Immature natural killer cell (primary cell): Measurements from ENCODE around the gene TMC7. TPM values are rescaled to one million over a fixed set of nuclear protein-coding genes. Genes with fewer than 3 reads are reported as not detected.
"Not testable (repeated sequence)": the region's sequence is repeated elsewhere in the genome, so short reads cannot be mapped to it uniquely, and the experiment has no call there.

Source experiments
- DNase-seq, 3 donors: peaks; one replicate each; pipeline ENCODE4 v3.0.0; 2022; ENCODE audit warnings: mixed read lengths in 1 of 3
- H3K27ac Mint-ChIP-seq, 6 donors: one replicate each; pipeline ENCODE4 v1.8.0; 2020; ENCODE audit warnings: mixed read lengths in 6 of 6, mild to moderate bottlenecking in 5 of 6, inconsistent platforms in 4 of 6, moderate library complexity in 3 of 6
- H3K27me3 Mint-ChIP-seq, 3 donors: one replicate each; pipeline ENCODE4 v1.8.0; 2020 to 2021; ENCODE audit warnings: low read depth in 3 of 3, mild to moderate bottlenecking in 3 of 3, mixed read lengths in 3 of 3, moderate library complexity in 3 of 3, inconsistent platforms in 1 of 3
- H3K36me3 Mint-ChIP-seq, 3 donors: one replicate each; pipeline ENCODE4 v1.8.0; 2020; ENCODE audit warnings: mixed read lengths in 3 of 3, inconsistent platforms in 2 of 3, mild to moderate bottlenecking in 2 of 3
- H3K4me1 Mint-ChIP-seq, 2 donors: one replicate each; pipeline ENCODE4 v1.8.0; 2020; ENCODE audit warnings: inconsistent platforms in 2 of 2, mild to moderate bottlenecking in 2 of 2, mixed read lengths in 2 of 2, moderate library complexity in 1 of 2
- H3K4me3 Mint-ChIP-seq, 5 donors: one replicate each; pipeline ENCODE4 v1.8.0; 2020; ENCODE audit warnings: mild to moderate bottlenecking in 5 of 5, mixed read lengths in 5 of 5, inconsistent platforms in 3 of 5, moderate library complexity in 3 of 5
- H3K9me3 Mint-ChIP-seq, 6 donors: one replicate each; pipeline ENCODE4 v1.8.0; 2020; ENCODE audit warnings: mild to moderate bottlenecking in 6 of 6, mixed read lengths in 6 of 6, inconsistent platforms in 4 of 6, moderate library complexity in 3 of 6
- polyA plus RNA-seq, 3 donors: library from polyadenylated mRNA; unstranded; fragments of 300-500 nt; fragmentation: Illumina TruSeq; gene quantifications; one replicate each; pipeline ENCODE4 v1.2.3, GENCODE V29; 2021

Gene TMC7
- polyA plus RNA-seq, 3 donors from 2014 or later, result not detected

DNA sequence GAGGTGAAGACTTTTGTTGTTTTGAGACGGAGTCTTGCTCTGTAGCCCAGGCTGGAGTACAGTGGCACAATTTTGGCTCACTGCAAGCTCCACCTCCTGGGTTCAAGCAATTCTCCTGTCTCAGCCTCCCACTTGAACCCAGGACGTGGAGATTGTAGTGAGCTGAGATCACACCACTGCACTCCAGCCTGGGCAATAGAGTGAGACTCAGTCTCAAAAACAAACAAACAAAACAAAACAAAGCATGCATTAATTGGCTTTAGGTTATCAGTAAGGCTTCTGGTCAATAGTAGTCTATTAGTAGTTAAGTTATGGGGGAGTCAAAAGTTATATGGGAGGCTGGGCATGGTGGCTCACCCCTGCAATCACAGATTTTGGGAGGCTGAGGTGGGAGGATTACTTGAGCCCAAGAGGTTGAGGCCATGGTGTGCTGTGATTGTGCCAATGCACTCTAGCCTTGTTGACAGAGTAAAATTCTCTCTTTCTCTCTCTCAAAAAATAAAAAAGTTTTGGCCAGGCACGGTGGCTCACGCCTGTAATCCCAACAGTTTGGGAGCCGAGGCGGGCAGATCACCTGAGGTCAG lies 27.0 kb upstream of the TMC7 start:
- not testable (repeated sequence) for DNase-seq, H3K27me3 Mint-ChIP-seq, H3K36me3 Mint-ChIP-seq, H3K9me3 Mint-ChIP-seq
- Mint-ChIP-seq H3K27ac (peak overlapping the region in 2 of 6 donors; percentile 22 to 88), H3K4me3 (peak overlapping the region in 4 of 5 donors; percentile 72 to 86 (median 77)), H3K4me1 (peaks cover 4 to 11% of the 10 kb centered on the region in 2 donors)

GRCh38 chr16:18958621-18959029 lies 25.1 kb upstream of the TMC7 start:
- peaks cover 4 to 7% (median 5%) of the 10 kb centered on the region in 3 donors for H3K27me3 Mint-ChIP-seq
- DNase-seq, result no peak
- H3K9me3 Mint-ChIP-seq, result no peaks in the 10 kb centered on the region
- no peak overlapping the region for H3K4me3 Mint-ChIP-seq
- H3K4me1 Mint-ChIP-seq, result peaks cover 4 to 11% of the 10 kb centered on the region in 2 donors
- H3K27ac Mint-ChIP-seq, result no peak overlapping the region
- no peaks in the 10 kb centered on the region for H3K36me3 Mint-ChIP-seq

DNA sequence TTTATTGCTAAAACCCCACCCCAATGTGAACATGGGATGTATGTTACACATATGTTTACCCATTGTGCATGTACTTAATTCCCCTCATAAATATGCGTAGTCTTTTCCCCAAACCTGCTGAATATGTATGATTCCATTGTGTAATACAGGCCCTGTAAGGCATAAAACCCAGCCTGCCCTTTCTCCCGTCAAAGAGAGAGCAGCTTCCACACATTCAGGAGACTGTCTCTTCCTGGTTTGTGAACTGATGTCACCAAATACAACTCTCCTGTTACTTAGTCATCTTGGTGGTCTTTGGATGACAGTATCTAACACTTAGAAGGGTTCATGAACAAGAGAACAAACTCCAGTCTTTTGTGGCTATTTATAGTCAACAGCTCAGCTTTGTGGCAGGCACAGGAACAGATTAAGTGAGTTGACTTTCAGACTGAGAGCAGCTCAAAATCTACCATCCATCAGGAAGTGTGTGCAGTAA lies 24.7 kb upstream of the TMC7 start:
- Mint-ChIP-seq H3K27ac (no peak overlapping the region), H3K27me3 (peaks cover 4 to 7% (median 5%) of the 10 kb centered on the region in 3 donors), H3K4me3 (no peak overlapping the region), H3K36me3 (no peaks in the 10 kb centered on the region), H3K4me1 (peaks cover 4 to 11% of the 10 kb centered on the region in 2 donors), H3K9me3 (no peaks in the 10 kb centered on the region)
- DNase-seq, result no peak

GRCh38 chr16:18965555-18965954 lies 18.2 kb upstream of the TMC7 start:
- H3K4me3 Mint-ChIP-seq, result no peak overlapping the region
- H3K27me3 Mint-ChIP-seq, result peaks cover 0 to 5% (median 0%) of the 10 kb centered on the region in 3 donors
- H3K4me1 Mint-ChIP-seq, result peaks cover 0 to 6% of the 10 kb centered on the region in 2 donors
- no peak overlapping the region for H3K27ac Mint-ChIP-seq
- DNase-seq, result no peak
- H3K36me3 Mint-ChIP-seq, result no peaks in the 10 kb centered on the region
- H3K9me3 Mint-ChIP-seq, result no peaks in the 10 kb centered on the region

GRCh38 chr16:18966791-18967190 lies 16.9 kb upstream of the TMC7 start:
- peaks cover 0 to 6% of the 10 kb centered on the region in 2 donors for H3K4me1 Mint-ChIP-seq
- no peaks in the 10 kb centered on the region for H3K36me3 Mint-ChIP-seq
- peaks cover 0 to 6% (median 0%) of the 10 kb centered on the region in 3 donors for H3K27me3 Mint-ChIP-seq
- H3K9me3 Mint-ChIP-seq, result no peaks in the 10 kb centered on the region
- no peak overlapping the region for H3K27ac Mint-ChIP-seq
- H3K4me3 Mint-ChIP-seq, result no peak overlapping the region
- DNase-seq, result no peak

- Mint-ChIP-seq H3K27me3 (peaks cover 0 to 3% (median 0%) of the 10 kb centered on the region in 3 donors), H3K36me3 (no peaks in the 10 kb centered on the region), H3K4me1 (peaks cover 0 to 6% of the 10 kb centered on the region in 2 donors), H3K9me3 (no peaks in the 10 kb centered on the region), H3K4me3 (peak overlapping the region in 3 of 5 donors; percentile 14 to 52 (median 23)), H3K27ac (no peak overlapping the region)
- DNase-seq, result peak; percentile 51 to 65 (median 57)
These were observed 14.5 kb upstream of the TMC7 start for GRCh38 chr16:18969050-18969854.

DNA sequence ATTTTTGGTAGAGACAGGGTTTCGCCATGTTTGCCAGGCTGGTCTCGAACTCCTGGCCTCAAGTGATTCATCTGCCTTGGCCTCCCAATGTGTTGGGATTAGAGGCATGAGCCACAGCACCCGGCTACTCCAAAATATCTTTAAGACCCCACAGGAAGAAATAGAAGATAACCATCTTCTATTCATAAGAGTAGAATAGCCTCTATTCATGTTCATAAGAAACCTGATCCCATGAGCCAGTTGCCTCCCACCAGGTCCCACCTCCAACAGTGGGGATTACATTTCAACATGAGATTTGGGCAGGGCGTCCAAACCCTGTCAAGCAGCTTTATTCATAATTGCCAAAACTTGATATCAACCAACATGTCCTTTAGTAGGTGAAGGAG lies 13.9 kb upstream of the TMC7 start:
- DNase-seq, result no peak
- H3K36me3 Mint-ChIP-seq, result no peaks in the 10 kb centered on the region
- H3K4me3 Mint-ChIP-seq, result no peak overlapping the region
- H3K9me3 Mint-ChIP-seq, result no peaks in the 10 kb centered on the region
- no peak overlapping the region for H3K27ac Mint-ChIP-seq
- peaks cover 0 to 6% (median under 1%) of the 10 kb centered on the region in 3 donors for H3K27me3 Mint-ChIP-seq
- peaks cover 0 to 6% of the 10 kb centered on the region in 2 donors for H3K4me1 Mint-ChIP-seq

DNA sequence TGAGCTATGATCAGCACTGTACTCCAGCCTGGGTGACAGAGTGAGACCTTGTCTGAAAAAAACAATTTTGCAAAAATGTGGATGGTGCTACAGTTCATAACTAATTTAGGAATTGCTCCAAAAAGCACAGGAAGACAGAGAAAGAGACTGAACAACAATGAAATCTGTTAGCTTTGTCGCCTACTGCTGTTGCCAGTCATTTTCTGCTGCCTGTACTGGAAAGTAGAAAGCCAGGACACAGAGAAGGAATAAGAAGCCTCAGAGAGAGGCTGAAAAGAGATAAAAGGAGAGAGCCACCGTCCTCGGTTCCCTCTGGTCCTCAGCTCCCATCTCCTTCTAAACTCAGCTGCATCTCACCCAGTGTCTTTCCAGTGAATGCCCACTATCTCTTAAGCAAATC lies 8.6 kb upstream of the TMC7 start:
- Mint-ChIP-seq H3K9me3 (no peaks in the 10 kb centered on the region), H3K27ac (peak overlapping the region in 1 of 6 donors; percentile 6), H3K4me1 (no peaks in the 10 kb centered on the region), H3K4me3 (no peak overlapping the region), H3K36me3 (no peaks in the 10 kb centered on the region), H3K27me3 (peaks cover 2 to 13% (median 5%) of the 10 kb centered on the region in 3 donors)
- DNase-seq, result no peak

DNA sequence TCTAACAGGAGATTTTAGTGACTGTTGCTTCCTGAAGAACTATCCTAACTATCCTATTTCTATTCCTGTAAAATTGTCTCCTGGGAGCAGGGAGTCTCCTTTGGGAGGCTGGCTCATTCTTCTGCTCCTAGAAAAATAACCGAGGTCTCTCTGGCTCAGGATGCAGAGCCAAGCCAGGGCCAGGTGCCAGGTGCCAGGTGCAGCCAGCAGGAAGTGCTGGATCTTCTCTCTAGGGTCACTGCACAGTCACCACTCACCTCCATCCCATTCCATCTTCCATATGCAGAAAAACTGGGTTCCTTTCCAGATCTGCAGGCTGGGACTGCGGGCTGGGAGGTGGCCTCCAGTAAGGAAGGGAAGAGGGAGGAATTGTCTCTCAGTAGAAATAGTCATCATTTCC lies 3.8 kb upstream of the TMC7 start:
- Mint-ChIP-seq H3K36me3 (no peaks in the 10 kb centered on the region), H3K27ac (no peak overlapping the region), H3K4me3 (peak overlapping the region in 1 of 5 donors; percentile 15), H3K27me3 (peaks cover 3 to 24% (median 9%) of the 10 kb centered on the region in 3 donors), H3K4me1 (no peaks in the 10 kb centered on the region), H3K9me3 (no peaks in the 10 kb centered on the region)
- no peak for DNase-seq

- Mint-ChIP-seq H3K4me3 (peak overlapping the region in 1 of 5 donors; percentile 65), H3K27me3 (peaks cover 7 to 24% (median 8%) of the 10 kb centered on the region in 3 donors), H3K4me1 (no peaks in the 10 kb centered on the region), H3K36me3 (no peaks in the 10 kb centered on the region), H3K27ac (no peak overlapping the region), H3K9me3 (peaks cover 0 to 3% (median 0%) of the 10 kb centered on the region in 6 donors)
- no peak for DNase-seq
These were observed 786 bp downstream of the TMC7 start for GRCh38 chr16:18984435-18985005.

DNA sequence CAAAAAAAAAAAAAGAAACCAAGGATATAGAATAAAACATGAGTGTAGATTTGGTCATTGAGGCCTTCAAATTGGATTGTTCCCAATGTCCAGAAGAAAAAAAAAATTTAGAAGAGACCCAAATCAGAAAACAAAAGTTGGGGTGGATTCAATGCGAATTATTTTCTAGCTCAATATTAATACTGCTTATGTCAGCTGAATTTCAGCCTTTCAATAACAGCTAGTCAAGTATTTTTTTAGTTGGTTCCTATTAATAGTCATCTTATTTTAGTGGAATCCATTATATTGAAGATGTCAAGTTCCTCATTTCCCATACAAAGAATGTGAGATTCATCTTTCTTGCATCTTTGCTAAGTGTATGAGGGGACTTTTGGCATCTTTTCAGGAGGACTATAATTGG lies 1.5 kb downstream of the TMC7 start:
- not testable (repeated sequence) for H3K36me3 Mint-ChIP-seq, H3K4me1 Mint-ChIP-seq, H3K4me3 Mint-ChIP-seq, DNase-seq, H3K9me3 Mint-ChIP-seq, H3K27ac Mint-ChIP-seq
- peaks cover 7 to 21% (median 8%) of the 10 kb centered on the region in 3 donors for H3K27me3 Mint-ChIP-seq

- not testable (repeated sequence) for H3K4me1 Mint-ChIP-seq, H3K36me3 Mint-ChIP-seq, H3K4me3 Mint-ChIP-seq, H3K27ac Mint-ChIP-seq, H3K9me3 Mint-ChIP-seq, DNase-seq
- peaks cover 4 to 12% (median 6%) of the 10 kb centered on the region in 3 donors for H3K27me3 Mint-ChIP-seq
These were observed 8.0 kb downstream of the TMC7 start for GRCh38 chr16:18991731-18992130.

DNA sequence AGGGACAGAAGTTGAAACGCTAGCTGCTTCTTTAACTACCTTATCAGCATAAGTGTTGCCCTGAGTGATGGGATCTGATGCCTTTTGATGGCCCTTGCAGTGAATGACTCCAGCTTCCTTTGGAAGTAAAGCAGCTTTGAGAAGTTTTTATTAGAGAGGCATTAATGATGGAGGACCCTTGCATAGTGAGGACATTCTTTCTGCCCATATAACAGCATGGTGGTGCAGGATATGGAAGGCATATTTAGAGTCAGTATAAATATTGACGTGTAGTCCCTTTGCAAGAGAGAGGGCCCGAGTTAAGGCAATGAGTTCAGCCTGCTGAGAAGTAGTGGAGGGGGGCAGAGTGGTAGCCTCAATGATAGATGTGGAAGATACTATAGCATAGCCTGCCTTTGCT lies 9.8 kb downstream of the TMC7 start:
- DNase-seq, H3K4me1 Mint-ChIP-seq, H3K36me3 Mint-ChIP-seq, H3K4me3 Mint-ChIP-seq, H3K27ac Mint-ChIP-seq, H3K9me3 Mint-ChIP-seq: not testable (repeated sequence)
- H3K27me3 Mint-ChIP-seq, result peaks cover 2 to 10% (median 4%) of the 10 kb centered on the region in 3 donors

DNA sequence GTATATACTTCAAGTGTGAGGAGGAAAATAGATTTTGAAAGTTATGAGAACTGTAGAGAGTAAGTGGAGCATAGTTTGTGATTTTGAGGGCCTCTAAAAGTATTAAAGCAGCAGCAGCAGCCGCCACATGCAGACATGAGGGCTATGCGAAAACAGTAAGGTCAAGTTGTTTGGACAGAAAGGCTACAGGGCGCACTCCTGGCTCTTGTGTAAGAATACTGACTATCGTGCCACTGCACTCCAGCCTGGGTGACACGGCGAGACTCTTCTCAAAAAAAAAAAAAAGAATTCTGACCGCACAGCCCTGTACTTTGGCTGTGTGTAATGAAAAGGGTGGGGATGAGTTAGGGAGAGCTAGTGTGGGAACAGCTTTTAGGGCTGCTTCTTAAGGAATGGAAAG lies 10.4 kb downstream of the TMC7 start:
- not testable (repeated sequence) for H3K4me1 Mint-ChIP-seq, H3K4me3 Mint-ChIP-seq, H3K36me3 Mint-ChIP-seq, H3K27ac Mint-ChIP-seq, H3K9me3 Mint-ChIP-seq, DNase-seq
- peaks cover 2 to 10% (median 4%) of the 10 kb centered on the region in 3 donors for H3K27me3 Mint-ChIP-seq
